ENCODE measurements around the gene ZNF107. TPM values are rescaled to one million over a fixed set of nuclear protein-coding genes. Genes with fewer than 3 reads are reported as not detected.

The ZNF107 gene
- total RNA-seq, 1 experiment from 2014 or later: 24.7 TPM

DNA sequence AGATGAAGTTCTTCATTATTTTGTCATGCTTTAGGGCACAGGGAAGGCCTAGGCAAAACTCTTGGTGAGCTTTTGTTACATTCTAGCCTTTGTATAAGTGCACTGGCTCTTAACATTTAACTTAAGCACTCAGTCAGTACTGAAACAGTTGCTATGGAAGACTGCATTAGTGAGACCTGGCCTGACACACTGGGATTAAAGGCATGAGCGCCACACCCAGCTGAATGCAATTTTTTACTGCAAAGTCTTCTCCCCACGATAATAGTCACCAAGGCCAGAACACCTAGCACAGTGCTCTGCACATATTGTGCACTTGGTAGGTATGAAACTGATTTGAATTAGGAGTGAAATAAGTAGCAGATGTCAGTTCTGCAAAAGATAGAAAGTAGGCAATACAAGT is 87.1 kb downstream of the ZNF107 start:
- peaks cover 56% of the 10 kb centered on the region for H3K9me3 ChIP-seq (ENCODE audit: control insufficient read depth, low read depth, low read length)
- no peak overlapping the region for H2AFZ ChIP-seq (ENCODE audit: low read length)
- TF ChIP-seq, protein P1, sequence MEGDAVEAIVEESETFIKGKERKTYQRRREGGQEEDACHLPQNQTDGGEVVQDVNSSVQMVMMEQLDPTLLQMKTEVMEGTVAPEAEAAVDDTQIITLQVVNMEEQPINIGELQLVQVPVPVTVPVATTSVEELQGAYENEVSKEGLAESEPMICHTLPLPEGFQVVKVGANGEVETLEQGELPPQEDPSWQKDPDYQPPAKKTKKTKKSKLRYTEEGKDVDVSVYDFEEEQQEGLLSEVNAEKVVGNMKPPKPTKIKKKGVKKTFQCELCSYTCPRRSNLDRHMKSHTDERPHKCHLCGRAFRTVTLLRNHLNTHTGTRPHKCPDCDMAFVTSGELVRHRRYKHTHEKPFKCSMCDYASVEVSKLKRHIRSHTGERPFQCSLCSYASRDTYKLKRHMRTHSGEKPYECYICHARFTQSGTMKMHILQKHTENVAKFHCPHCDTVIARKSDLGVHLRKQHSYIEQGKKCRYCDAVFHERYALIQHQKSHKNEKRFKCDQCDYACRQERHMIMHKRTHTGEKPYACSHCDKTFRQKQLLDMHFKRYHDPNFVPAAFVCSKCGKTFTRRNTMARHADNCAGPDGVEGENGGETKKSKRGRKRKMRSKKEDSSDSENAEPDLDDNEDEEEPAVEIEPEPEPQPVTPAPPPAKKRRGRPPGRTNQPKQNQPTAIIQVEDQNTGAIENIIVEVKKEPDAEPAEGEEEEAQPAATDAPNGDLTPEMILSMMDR (conservative IDR thresholded peaks at IDR 0.05): no peak
- H3K4ac ChIP-seq (ENCODE audit: low read depth, low read length): no peak overlapping the region
- no peak overlapping the region for H3K4me2 ChIP-seq (ENCODE audit: insufficient read depth, insufficient read length, low read length)
- H3K79me1 ChIP-seq (ENCODE audit: insufficient read depth, low read depth, low read length, poor library complexity, severe bottlenecking): no peaks in the 10 kb centered on the region
- Mint-ChIP-seq H3K36me3 (ENCODE audit: insufficient read depth in 1 of 3, low read depth in 3 of 3) (peaks cover 0 to 14% (median 9%) of the 10 kb centered on the region in 3 experiments; a peak in 6 of 7 replicates), H3K9me3 (peaks cover 61 to 67% of the 10 kb centered on the region in 2 experiments), H3K27ac (no peak overlapping the region), H3K27me3 (ENCODE audit: low read depth) (no peaks in the 10 kb centered on the region; the same call in 1 of the 2 replicates), H3K4me3 (no peak overlapping the region), H3K4me1 (no peaks in the 10 kb centered on the region)
- H3K23ac ChIP-seq (ENCODE audit: insufficient read length, low read depth, low read length): no peak overlapping the region
- H4K20me1 ChIP-seq (ENCODE audit: control insufficient read depth, insufficient read depth, insufficient read length): no peaks in the 10 kb centered on the region
- no peak overlapping the region for H3K27ac ChIP-seq (ENCODE audit: insufficient read length, low read depth, low read length)
- H4K8ac ChIP-seq (replicated peaks; ENCODE audit: insufficient read length, low read depth, low read length): no peak overlapping the region
- no peak overlapping the region for H2AK5ac ChIP-seq (ENCODE audit: insufficient read length, low read length)
- no peak overlapping the region for H3K14ac ChIP-seq (ENCODE audit: insufficient read depth, low read length)
- no peak overlapping the region for H4K5ac ChIP-seq (ENCODE audit: insufficient read length, low read depth, low read length)
- no peak overlapping the region for H4K91ac ChIP-seq (ENCODE audit: insufficient read length, low read depth, low read length)
- no peak overlapping the region for H2BK5ac ChIP-seq (ENCODE audit: insufficient read length, low read length)
- no peaks in the 10 kb centered on the region for H3K4me1 ChIP-seq (ENCODE audit: insufficient read depth, low read length)
- no peak overlapping the region for H3T11ph ChIP-seq (ENCODE audit: low read length)
- H2BK12ac ChIP-seq (ENCODE audit: insufficient read length, low read depth, low read length): no peak overlapping the region
- no peaks in the 10 kb centered on the region for H3K27me3 ChIP-seq (ENCODE audit: insufficient read depth, low read length)
- no peak overlapping the region for H2BK20ac ChIP-seq (ENCODE audit: low read depth, low read length, poor library complexity, severe bottlenecking)
- H2BK15ac ChIP-seq (ENCODE audit: low read depth, low read length): no peak overlapping the region
- no peak overlapping the region for H3K9ac ChIP-seq (ENCODE audit: extremely low read depth, insufficient read length, low read length)
- H3K79me2 ChIP-seq (ENCODE audit: insufficient read depth, low read length): no peaks in the 10 kb centered on the region
- no peak overlapping the region for H3K56ac ChIP-seq (ENCODE audit: insufficient read length, low read depth, low read length)
- WGBS (ENCODE audit: extremely low coverage, insufficient read length, low lambda C conversion rate): no CpG with 5 or more reads among the region's 2 CpGs
- no peak for DNase-seq
- no peak overlapping the region for H2BK120ac ChIP-seq (ENCODE audit: low read depth, low read length, poor library complexity, severe bottlenecking)
- no peak overlapping the region for H3K18ac ChIP-seq (ENCODE audit: insufficient read length, low read depth, low read length)
- no peaks in the 10 kb centered on the region for H3K23me2 ChIP-seq (ENCODE audit: insufficient read length, low read depth, low read length, poor library complexity, severe bottlenecking)

All from H9 (cell line).